ENCODE measurements around the gene FOXG1.

FOXG1 gene

DNA sequence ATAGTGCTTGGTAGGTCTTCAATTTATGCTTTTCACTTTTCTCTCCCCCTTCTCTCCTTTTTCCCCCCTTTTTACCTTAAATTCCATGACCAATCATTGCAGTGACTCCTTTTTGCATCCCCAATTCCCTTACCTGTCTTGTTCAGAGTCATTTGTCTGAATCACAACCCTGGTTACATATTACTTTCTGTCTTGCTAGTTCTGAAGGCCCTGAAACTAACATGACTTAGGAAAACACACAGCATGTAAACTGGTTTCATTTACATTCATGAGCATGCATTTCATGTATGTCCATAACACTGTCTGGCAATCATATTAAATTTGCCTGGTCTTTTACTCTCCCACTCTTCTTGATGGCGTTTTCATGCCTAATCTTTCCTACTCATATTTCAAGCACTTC, 20.3 kb upstream of the FOXG1 start:
- H3K4me3 ChIP-seq (ENCODE audit: low read depth, low read length): no peak overlapping the region
- TF ChIP-seq, protein P1, sequence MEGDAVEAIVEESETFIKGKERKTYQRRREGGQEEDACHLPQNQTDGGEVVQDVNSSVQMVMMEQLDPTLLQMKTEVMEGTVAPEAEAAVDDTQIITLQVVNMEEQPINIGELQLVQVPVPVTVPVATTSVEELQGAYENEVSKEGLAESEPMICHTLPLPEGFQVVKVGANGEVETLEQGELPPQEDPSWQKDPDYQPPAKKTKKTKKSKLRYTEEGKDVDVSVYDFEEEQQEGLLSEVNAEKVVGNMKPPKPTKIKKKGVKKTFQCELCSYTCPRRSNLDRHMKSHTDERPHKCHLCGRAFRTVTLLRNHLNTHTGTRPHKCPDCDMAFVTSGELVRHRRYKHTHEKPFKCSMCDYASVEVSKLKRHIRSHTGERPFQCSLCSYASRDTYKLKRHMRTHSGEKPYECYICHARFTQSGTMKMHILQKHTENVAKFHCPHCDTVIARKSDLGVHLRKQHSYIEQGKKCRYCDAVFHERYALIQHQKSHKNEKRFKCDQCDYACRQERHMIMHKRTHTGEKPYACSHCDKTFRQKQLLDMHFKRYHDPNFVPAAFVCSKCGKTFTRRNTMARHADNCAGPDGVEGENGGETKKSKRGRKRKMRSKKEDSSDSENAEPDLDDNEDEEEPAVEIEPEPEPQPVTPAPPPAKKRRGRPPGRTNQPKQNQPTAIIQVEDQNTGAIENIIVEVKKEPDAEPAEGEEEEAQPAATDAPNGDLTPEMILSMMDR (IDR thresholded peaks at IDR 0.05; ENCODE audit: low read depth, low read length): no peak
- in situ Hi-C loops (cut with HindIII; ENCODE audit: low sequenced_read_pairs): no loop called here
- no peak for DNase-seq (ENCODE audit: low read depth, low spot score)

DNA sequence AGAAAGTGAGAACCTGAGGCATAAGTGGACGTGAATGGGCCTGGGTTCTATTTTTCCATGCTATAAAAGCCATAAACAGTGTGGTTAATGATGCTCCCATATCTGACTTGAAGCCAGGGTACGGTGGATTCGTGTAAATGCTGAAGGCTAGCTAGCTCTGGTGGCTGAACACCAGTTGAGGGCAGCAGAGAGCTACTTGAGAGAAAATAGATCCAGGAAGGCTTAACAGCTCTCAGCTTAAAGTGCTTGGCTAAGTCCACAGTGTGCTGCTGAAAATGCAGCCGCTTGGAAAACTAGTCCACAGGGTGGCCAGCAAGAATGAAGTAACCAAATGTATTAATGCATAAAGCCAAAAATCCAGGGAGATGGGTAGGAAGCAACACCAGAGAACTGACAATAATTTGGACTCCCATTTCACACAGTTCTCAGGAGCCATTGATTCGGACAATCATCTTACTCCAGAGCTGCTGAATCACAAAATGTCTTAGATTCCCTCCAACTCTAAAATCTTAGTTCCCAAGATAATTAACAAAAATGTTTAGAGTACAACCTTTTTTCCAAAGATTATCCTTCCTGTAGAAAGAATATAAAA, 15.0 kb upstream of the FOXG1 start:
- TF ChIP-seq, protein P1 (IDR thresholded peaks at IDR 0.05; ENCODE audit: low read depth, low read length): peak; percentile 87

DNA sequence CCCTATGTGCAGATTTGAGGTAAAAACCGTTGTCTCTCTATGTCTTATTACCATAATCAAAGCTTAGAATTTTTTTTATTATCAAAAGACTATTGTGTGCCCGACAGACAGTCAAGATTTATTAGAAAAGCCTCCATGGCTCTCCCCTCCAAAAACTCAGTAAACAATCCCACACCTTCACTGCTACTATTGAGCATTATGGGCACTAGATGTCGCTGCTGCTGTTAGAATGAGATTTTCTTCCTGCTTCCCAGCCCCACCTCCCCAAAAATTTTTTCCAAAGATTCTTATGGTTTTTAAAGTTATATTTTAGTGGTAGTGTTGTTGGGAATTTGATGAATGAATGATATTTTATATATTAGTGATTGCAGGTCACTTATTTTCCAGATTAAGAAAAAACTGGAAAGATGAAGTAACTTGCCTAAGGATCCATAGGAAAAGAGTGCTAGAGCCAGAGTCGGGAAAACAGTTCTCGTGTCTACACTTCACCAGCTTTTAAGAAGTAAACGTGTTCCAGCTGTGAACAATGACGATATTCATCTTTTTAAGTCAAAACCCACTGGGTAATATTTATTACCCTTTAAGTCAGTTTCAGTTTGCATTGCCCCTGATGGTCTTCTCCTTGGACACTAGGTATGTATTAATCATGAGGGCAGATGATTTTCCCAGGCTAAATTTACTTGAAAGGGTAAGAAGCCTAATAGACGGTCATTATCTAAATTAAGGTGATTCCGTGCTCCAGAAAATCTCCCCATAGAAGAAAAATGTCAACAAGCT, 12.2 kb upstream of the FOXG1 start:
- TF ChIP-seq, protein P1 (IDR thresholded peaks at IDR 0.05; ENCODE audit: low read depth, low read length): peak; percentile 74
- in situ Hi-C loops (cut with HindIII; ENCODE audit: low sequenced_read_pairs): no loop called here
- H3K4me3 ChIP-seq (ENCODE audit: low read depth, low read length): no peak overlapping the region
- DNase-seq (ENCODE audit: low read depth, low spot score): peak; percentile 61

More for the DNA sequence above, 15.0 kb upstream of the FOXG1 start:
- H3K4me3 ChIP-seq (ENCODE audit: low read depth, low read length): no peak overlapping the region
- in situ Hi-C loops (cut with HindIII; ENCODE audit: low sequenced_read_pairs): no loop called here
- DNase-seq (ENCODE audit: low read depth, low spot score): peak; percentile 70

DNA sequence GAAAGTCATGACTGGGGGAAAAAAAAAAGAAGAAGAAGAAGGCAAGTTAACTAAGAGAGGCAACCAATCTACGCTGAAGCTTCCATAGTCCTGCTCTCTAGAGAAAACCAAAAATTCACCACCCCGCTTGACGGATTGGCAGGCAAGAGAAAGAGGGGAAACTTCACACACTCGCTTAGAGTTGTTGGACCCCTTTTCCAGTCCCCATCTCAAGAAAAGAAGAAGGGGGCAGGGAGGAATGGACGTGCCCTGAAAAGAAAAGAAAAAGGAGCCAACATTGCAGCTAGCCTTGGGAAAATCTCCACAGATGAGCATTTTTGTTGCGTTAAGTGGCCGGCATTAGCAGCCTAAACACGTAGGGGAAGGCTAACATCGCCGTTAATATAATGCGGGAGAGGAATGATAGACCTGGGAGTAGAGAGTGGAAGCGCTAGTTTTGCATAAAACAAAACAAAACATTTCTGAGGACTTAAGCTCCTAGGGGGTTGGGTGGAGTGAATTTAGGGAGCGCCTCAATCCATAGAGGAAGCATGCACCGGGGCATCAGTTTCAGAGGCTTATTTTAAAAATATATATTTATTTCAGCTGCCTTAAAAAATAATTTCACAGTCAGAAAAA, 11.3 kb upstream of the FOXG1 start:
- in situ Hi-C loops (cut with HindIII; ENCODE audit: low sequenced_read_pairs): no loop called here
- H3K4me3 ChIP-seq (ENCODE audit: low read depth, low read length): no peak overlapping the region
- TF ChIP-seq, protein P1 (IDR thresholded peaks at IDR 0.05; ENCODE audit: low read depth, low read length): no peak
- DNase-seq (ENCODE audit: low read depth, low spot score): no peak

DNA sequence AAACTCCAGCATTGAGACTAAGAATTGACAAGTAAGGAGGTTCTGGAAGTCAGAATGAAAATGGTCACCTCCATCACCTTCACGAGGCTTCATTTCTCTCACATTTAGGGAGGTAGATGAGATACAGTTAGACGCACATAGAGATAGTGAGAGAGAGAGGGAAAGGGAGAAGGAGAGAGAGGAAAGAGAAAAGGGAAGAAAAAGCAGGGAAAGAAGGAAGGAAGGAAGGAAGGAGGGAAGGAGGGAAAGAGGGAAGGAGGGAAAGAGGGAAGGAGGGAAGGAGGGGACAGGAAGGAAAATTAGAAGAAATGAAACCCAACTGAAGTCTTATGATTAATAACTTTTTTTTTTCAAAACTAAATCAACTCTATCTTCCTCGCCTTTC, 10.7 kb upstream of the FOXG1 start:
- in situ Hi-C loops (cut with HindIII; ENCODE audit: low sequenced_read_pairs): no loop called here
- no peak overlapping the region for H3K4me3 ChIP-seq (ENCODE audit: low read depth, low read length)
- DNase-seq (ENCODE audit: low read depth, low spot score): no peak

DNA sequence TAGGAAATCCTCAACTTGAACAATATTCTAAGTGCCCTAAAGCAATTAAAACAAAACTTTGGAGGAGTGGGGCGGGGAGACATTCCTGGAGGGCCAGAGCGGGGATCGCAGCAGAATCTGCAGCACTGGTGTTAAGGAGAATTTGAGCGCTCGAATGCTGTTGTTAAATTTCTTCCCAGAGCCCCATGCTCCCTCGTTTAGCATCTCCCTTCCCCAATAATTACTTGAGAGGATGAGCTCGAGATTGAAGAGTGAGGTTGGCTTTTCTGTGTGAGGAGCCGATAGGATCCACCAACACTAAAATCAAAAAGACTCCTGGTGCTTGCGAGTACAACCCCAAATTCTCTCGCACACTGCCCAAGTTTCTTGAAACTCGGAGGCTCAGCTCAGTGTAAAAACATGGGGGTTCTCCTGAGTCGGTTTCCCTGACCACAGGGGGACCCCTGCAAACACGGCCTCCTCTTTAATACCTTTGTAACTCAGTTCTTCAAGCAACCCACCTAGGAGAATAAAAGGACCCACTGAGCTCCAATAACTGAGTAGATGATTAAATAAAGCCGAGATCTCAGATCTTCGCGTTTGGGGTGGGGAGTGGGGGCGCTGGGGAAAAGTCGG, 10.2 kb upstream of the FOXG1 start:
- TF ChIP-seq, protein P1 (IDR thresholded peaks at IDR 0.05; ENCODE audit: low read depth, low read length): no peak
- in situ Hi-C loops (cut with HindIII; ENCODE audit: low sequenced_read_pairs): no loop called here
- no peak overlapping the region for H3K4me3 ChIP-seq (ENCODE audit: low read depth, low read length)
- DNase-seq (ENCODE audit: low read depth, low spot score): no peak

More for the DNA sequence above, 10.7 kb upstream of the FOXG1 start:
- TF ChIP-seq, protein P1 (IDR thresholded peaks at IDR 0.05; ENCODE audit: low read depth, low read length): no peak
